ENCODE data around the gene GALR2.
A peak's percentile ranks its signal among the peaks of the same experiment; 100 is the strongest.

The GALR2 gene

GRCh38 chr17:76088868-76089576 is 14.4 kb downstream of the GALR2 start:
- TF ChIP-seq ZNF274 (IDR thresholded peaks at IDR 0.05; ENCODE audit: low read depth, low read length) = no peak
- no peak for TF ChIP-seq YY1 (IDR thresholded peaks at IDR 0.05; ENCODE audit: insufficient read depth, insufficient read length)
- TF ChIP-seq SUZ12 (IDR thresholded peaks at IDR 0.05; ENCODE audit: extremely low read depth, insufficient read depth, insufficient read length) = no peak
- peaks cover 96% of the 10 kb centered on the region for H3K36me3 ChIP-seq (ENCODE audit: insufficient read depth, insufficient read length, low read length)
- H3K9ac ChIP-seq (ENCODE audit: insufficient read length, low read depth) = no peak overlapping the region
- no peaks in the 10 kb centered on the region for H3K9me3 ChIP-seq (ENCODE audit: insufficient read depth, low read length)
- no peak for DNase-seq (ENCODE audit: low read depth, low spot score)
- no peak overlapping the region for H3K4me3 ChIP-seq (ENCODE audit: insufficient read length, low read depth)
- H3K4me1 ChIP-seq (ENCODE audit: insufficient read depth, insufficient read length) = peaks cover 5% of the 10 kb centered on the region
- H3K27me3 ChIP-seq (ENCODE audit: insufficient read depth, insufficient read length) = no peaks in the 10 kb centered on the region

DNA sequence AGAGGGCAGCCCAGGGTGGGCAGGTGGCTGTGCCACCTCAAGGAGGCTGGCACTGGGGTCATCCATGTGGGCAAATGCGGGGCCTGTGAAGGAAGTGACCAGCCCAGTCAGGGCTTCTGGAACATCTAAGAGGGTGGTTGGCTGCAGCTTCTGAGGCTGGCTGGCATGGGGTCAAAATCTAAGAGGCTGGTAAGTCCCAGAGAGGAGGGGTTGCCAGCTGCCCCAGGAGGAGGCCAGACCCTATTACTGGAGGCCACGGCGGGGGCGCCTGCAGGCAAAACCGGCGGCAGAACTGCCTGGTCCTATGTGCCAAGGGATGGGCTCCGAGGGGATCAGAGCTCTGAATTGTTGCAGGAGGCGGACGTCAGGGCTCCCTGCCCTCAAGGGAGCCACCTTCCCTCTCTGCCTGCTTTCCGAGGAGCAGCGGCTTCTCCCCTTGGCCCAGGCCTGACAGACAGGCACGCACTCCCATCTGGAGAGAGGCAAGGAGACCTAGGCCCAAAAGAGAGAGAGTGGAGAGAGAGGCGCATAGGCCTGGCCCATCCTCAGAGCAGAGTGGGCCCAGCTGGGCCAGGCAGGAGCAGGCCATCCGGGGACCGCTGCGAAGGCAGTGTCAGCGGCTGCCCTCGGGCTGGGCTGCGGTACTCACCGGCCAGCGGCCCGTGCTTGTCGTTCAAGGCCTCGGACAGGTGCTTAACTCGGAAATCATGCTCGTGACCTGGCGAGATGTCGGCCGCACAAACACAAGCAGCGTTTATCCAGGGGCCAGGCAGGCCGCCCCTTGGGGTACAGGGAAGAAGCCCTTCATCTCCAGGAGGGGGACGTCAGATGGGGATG is 15.3 kb downstream of the GALR2 start:
- peaks cover 3% of the 10 kb centered on the region for H3K4me1 ChIP-seq (ENCODE audit: insufficient read depth, insufficient read length)
- no peak overlapping the region for H3K4me3 ChIP-seq (ENCODE audit: insufficient read length, low read depth)
- H3K9me3 ChIP-seq (ENCODE audit: insufficient read depth, low read length) = no peaks in the 10 kb centered on the region
- no peak for DNase-seq (ENCODE audit: low read depth, low spot score)
- H3K27me3 ChIP-seq (ENCODE audit: insufficient read depth, insufficient read length) = no peaks in the 10 kb centered on the region
- TF ChIP-seq ZNF274 (IDR thresholded peaks at IDR 0.05; ENCODE audit: low read depth, low read length) (no peak), YY1 (IDR thresholded peaks at IDR 0.05; ENCODE audit: insufficient read depth, insufficient read length) (no peak), SUZ12 (IDR thresholded peaks at IDR 0.05; ENCODE audit: extremely low read depth, insufficient read depth, insufficient read length) (no peak)
- no peak overlapping the region for H3K9ac ChIP-seq (ENCODE audit: insufficient read length, low read depth)
- H3K36me3 ChIP-seq (ENCODE audit: insufficient read depth, insufficient read length, low read length) = peaks cover 95% of the 10 kb centered on the region

DNA sequence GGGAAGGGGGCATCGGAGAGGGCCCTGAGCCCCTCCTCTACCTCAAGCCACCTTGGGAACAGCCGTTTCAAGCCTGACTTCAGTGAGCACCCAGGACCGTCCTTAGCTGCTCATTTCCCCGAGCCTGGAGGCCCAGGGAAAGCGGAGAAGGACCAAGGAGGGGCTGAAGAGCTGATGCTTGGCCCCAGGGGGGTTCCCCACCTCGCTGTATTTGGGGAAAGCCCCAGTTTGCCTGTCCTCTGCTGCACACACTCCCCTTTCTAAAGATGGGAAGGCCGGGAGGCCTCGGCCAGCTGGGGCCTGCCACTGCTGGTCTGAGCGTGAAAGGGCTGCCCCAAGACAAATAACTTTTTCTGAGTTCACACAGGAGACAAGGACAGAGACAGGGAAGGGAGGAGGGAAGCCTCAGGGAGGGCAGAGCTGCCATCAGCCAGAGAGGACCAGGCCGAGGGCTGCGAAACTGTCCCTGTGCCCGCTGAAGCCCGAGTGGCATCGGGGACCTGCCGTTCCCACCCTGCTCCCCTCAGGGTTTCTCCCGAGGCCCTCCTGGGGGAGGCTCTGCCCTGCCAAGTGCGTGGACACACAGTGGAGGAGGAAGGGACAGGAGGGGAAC is 16.0 kb downstream of the GALR2 start:
- Histone ChIP-seq H3K27me3 (ENCODE audit: insufficient read depth, insufficient read length) (no peaks in the 10 kb centered on the region), H3K9me3 (ENCODE audit: insufficient read depth, low read length) (no peaks in the 10 kb centered on the region), H3K4me1 (ENCODE audit: insufficient read depth, insufficient read length) (peaks cover 3% of the 10 kb centered on the region), H3K9ac (ENCODE audit: insufficient read length, low read depth) (peak overlapping the region; percentile 56), H3K36me3 (ENCODE audit: insufficient read depth, insufficient read length, low read length) (peaks cover 91% of the 10 kb centered on the region), H3K4me3 (ENCODE audit: insufficient read length, low read depth) (no peak overlapping the region)
- no peak for DNase-seq (ENCODE audit: low read depth, low spot score)
- TF ChIP-seq SUZ12 (IDR thresholded peaks at IDR 0.05; ENCODE audit: extremely low read depth, insufficient read depth, insufficient read length) = no peak

GRCh38 chr17:76091526-76092286 is 17.1 kb downstream of the GALR2 start:
- no peaks in the 10 kb centered on the region for H3K9me3 ChIP-seq (ENCODE audit: insufficient read depth, low read length)
- DNase-seq (ENCODE audit: low read depth, low spot score) = no peak
- TF ChIP-seq YY1 (IDR thresholded peaks at IDR 0.05; ENCODE audit: insufficient read depth, insufficient read length) (no peak), ZNF274 (IDR thresholded peaks at IDR 0.05; ENCODE audit: low read depth, low read length) (no peak), SUZ12 (IDR thresholded peaks at IDR 0.05; ENCODE audit: extremely low read depth, insufficient read depth, insufficient read length) (no peak)
- H3K4me1 ChIP-seq (ENCODE audit: insufficient read depth, insufficient read length) = peaks cover 3% of the 10 kb centered on the region
- H3K9ac ChIP-seq (ENCODE audit: insufficient read length, low read depth) = no peak overlapping the region
- no peaks in the 10 kb centered on the region for H3K27me3 ChIP-seq (ENCODE audit: insufficient read depth, insufficient read length)
- H3K36me3 ChIP-seq (ENCODE audit: insufficient read depth, insufficient read length, low read length) = peaks cover 91% of the 10 kb centered on the region
- H3K4me3 ChIP-seq (ENCODE audit: insufficient read length, low read depth) = no peak overlapping the region

DNA sequence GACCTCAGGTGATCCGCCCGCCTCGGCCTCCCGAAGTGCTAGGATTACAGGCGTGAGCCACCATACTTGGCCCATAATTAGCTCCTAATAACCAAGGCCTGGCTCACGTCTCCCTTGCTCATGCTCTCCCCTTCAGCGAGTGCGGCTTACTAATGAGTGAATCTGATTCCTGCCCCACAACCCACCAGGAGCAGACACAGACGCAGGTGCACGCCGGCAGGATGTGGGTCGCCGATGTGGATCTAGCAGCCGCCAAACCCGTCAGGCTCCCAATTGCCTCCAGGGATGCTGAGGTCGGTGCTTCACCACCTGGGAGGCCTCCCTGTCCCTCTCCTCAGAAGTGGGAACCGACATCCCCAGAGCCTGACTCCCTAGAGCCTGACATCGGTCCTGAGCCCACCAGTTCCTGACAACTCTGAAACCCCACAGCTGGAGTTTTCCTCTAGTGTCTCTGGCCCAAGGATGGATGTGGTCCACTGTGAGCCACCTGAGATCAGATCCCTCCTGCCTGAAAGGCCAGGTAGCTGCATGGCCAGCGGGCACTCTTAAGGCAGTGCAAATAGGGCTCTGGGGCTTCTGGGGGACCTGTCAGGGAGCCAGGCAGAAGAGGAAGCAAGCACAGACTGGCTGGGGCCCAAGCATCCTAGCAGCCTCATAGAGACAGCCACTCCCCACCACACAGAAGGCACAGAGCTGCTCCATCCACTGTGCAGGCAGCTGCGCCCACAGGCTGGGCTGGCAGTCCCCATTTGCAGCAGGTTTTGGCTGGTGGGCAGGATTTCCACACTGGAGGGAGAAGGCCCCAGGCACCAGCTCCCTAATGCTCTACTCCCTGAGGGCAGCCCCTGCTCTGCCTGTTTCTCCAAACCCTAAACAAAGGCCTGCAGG is 18.2 kb downstream of the GALR2 start:
- Histone ChIP-seq H3K9me3 (ENCODE audit: insufficient read depth, low read length) (no peaks in the 10 kb centered on the region), H3K9ac (ENCODE audit: insufficient read length, low read depth) (no peak overlapping the region), H3K4me1 (ENCODE audit: insufficient read depth, insufficient read length) (peaks cover 3% of the 10 kb centered on the region), H3K36me3 (ENCODE audit: insufficient read depth, insufficient read length, low read length) (peaks cover 89% of the 10 kb centered on the region), H3K27me3 (ENCODE audit: insufficient read depth, insufficient read length) (no peaks in the 10 kb centered on the region), H3K4me3 (ENCODE audit: insufficient read length, low read depth) (no peak overlapping the region)
- no peak for DNase-seq (ENCODE audit: low read depth, low spot score)
- no peak for TF ChIP-seq ZNF274 (IDR thresholded peaks at IDR 0.05; ENCODE audit: low read depth, low read length)
- TF ChIP-seq YY1 (IDR thresholded peaks at IDR 0.05; ENCODE audit: insufficient read depth, insufficient read length) = no peak
- TF ChIP-seq SUZ12 (IDR thresholded peaks at IDR 0.05; ENCODE audit: extremely low read depth, insufficient read depth, insufficient read length) = no peak

DNA sequence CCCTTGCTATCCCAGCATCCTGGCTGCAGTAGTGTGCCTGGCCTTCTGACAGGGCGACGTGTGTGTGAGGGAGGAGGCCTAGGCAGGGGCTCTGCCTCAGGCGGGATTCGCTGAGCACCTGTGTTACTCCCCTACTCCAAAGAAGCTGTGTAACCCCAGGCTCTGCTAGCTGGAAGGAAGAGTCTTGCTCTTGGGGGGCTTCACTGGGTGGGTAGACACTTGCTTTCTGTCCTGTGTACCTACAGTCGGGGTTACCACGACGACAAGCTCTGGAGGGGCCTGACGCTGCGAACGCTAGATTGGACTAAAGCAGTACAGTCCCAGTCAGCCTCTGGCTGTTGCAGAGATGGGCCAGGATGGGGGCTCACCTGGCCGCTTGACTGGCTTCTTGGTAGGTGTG is 19.5 kb downstream of the GALR2 start:
- H3K36me3 ChIP-seq (ENCODE audit: insufficient read depth, insufficient read length, low read length) = peaks cover 81% of the 10 kb centered on the region
- no peaks in the 10 kb centered on the region for H3K9me3 ChIP-seq (ENCODE audit: insufficient read depth, low read length)
- no peak overlapping the region for H3K4me3 ChIP-seq (ENCODE audit: insufficient read length, low read depth)
- DNase-seq (ENCODE audit: low read depth, low spot score) = no peak
- H3K9ac ChIP-seq (ENCODE audit: insufficient read length, low read depth) = no peak overlapping the region
- TF ChIP-seq ZNF274 (IDR thresholded peaks at IDR 0.05; ENCODE audit: low read depth, low read length) = no peak
- no peak for TF ChIP-seq SUZ12 (IDR thresholded peaks at IDR 0.05; ENCODE audit: extremely low read depth, insufficient read depth, insufficient read length)
- TF ChIP-seq YY1 (IDR thresholded peaks at IDR 0.05; ENCODE audit: insufficient read depth, insufficient read length) = no peak
- H3K27me3 ChIP-seq (ENCODE audit: insufficient read depth, insufficient read length) = no peaks in the 10 kb centered on the region
- H3K4me1 ChIP-seq (ENCODE audit: insufficient read depth, insufficient read length) = peaks cover 2% of the 10 kb centered on the region

All from NT2/D1 (cell line).